Prostate gland (tissue), 2 donors: ENCODE measurements around the gene NAA40. TPM values are rescaled to one million over a fixed set of nuclear protein-coding genes. Genes with fewer than 3 reads are reported as not detected.
A peak's percentile ranks its signal among the peaks of the same experiment; 100 is the strongest.

Source experiments
- DNase-seq: peaks from one replicate; pipeline ENCODE4 v3.0.0-alpha.2; 2019; ENCODE audit warnings: low spot score
- H3K27ac ChIP-seq, 2 donors: fragments of 200-600 bp; sonication (generic); 2 replicates each; pipeline ENCODE4 v1.5.1; 2017 to 2019
- H3K27me3 ChIP-seq: fragments of 200-600 bp; sonication (generic); replicated peaks from 2 replicates; pipeline ENCODE4 v1.5.1; 2019; ENCODE audit not compliant: insufficient read depth
- H3K36me3 ChIP-seq, 2 donors: fragments of 200-600 bp; sonication (generic); 1 replicate in 1 of 2; 2 replicates in 1 of 2; pipeline versions ENCODE4 v1.5.1 to v1.8.1; 2017 to 2019
- H3K4me1 ChIP-seq: fragments of 200-600 bp; sonication (generic); replicated peaks from 2 replicates; pipeline ENCODE4 v1.5.1; 2019
- H3K4me3 ChIP-seq, 2 donors: fragments of 200-600 bp; sonication (generic); 2 replicates each; pipeline ENCODE4 v1.5.1; 2017 to 2019
- H3K9me3 ChIP-seq: fragments of 200-600 bp; sonication (generic); 2 replicates; pipeline ENCODE4 v1.5.1; 2017
- CTCF ChIP-seq, 4 experiments: fragments of 200-600 bp in 2 of 4; fragments of 450-650 bp in 2 of 4; sonication (generic) in 2 of 4; IDR thresholded peaks; 1 replicate in 3 of 4; 2 replicates in 1 of 4; pipeline ENCODE4 v1.5.1; 2016 to 2019; ENCODE audit warnings: antibody characterized with exemption in 4 of 4, mild to moderate bottlenecking in 2 of 4, moderate library complexity in 2 of 4
- POLR2A ChIP-seq: fragments of 450-650 bp; IDR thresholded peaks from one replicate; pipeline ENCODE4 v1.6.1; 2016; ENCODE audit warnings: antibody characterized with exemption, mild to moderate bottlenecking
- POLR2AphosphoS5 ChIP-seq: sonication (generic); formaldehyde crosslinking; IDR thresholded peaks from one replicate; pipeline ENCODE4 v1.6.1; 2017; ENCODE audit warnings: antibody characterized with exemption
- WGBS: methylation state at CpG from one replicate; pipeline ENCODE4 v1.1.5; 2018; 5-methylcytosine and 5-hydroxymethylcytosine counted together
- intact Hi-C: fragments of 100-400 bp; cut with DNase I; formaldehyde crosslinking; loops from one replicate; pipeline ENCODE4 v1.14.2; 2022
- total RNA-seq, 2 donors: library from RNA; depleted of rRNA; stranded (reverse); fragments of >200 nt; gene quantifications; one replicate each; pipeline ENCODE4 v1.1.0, GENCODE V29; 2016

Gene NAA40
- total RNA-seq, 2 donors from 2014 or later, result 23.3 to 24.7 TPM

DNA sequence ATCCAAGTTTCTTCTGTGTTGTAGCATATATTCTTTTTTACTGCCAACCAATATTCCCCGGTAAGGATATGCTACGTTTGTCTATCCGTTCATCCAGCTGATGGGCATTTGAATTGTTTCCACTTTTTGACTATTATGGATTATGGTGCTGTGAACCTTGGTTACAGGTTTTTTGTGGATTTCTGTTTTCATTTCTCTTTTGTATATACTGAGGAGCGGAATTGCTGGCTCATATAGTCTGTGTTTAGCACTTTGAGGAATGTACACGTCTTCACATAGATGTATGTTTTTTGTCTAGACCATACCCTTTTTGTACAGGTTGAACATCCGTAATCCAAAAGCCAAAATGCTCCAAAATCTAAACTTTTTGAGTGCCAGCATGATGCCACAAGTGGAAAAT, 45.4 kb upstream of the NAA40 start:
- H3K27me3 ChIP-seq, result no peaks in the 10 kb centered on the region
- 97% methylated on average over 6 of the region's 6 CpGs for WGBS
- no peak for DNase-seq
- no peak overlapping the region for H3K27ac ChIP-seq
- H3K4me3 ChIP-seq, result no peak overlapping the region
- H3K9me3 ChIP-seq, result no peaks in the 10 kb centered on the region
- H3K4me1 ChIP-seq, result peaks cover 11% of the 10 kb centered on the region
- intact Hi-C loops, result no loop called here
- peaks cover 0 to 17% of the 10 kb centered on the region in 2 donors for H3K36me3 ChIP-seq
- TF ChIP-seq POLR2AphosphoS5 (no peak), POLR2A (no peak), CTCF (IDR thresholded peaks at IDR 0.05) (no peak)

- WGBS, result 78% methylated on average over 4 of the region's 4 CpGs
Observed at GRCh38 chr11:63896071-63896470, 42.7 kb upstream of the NAA40 start.

DNA sequence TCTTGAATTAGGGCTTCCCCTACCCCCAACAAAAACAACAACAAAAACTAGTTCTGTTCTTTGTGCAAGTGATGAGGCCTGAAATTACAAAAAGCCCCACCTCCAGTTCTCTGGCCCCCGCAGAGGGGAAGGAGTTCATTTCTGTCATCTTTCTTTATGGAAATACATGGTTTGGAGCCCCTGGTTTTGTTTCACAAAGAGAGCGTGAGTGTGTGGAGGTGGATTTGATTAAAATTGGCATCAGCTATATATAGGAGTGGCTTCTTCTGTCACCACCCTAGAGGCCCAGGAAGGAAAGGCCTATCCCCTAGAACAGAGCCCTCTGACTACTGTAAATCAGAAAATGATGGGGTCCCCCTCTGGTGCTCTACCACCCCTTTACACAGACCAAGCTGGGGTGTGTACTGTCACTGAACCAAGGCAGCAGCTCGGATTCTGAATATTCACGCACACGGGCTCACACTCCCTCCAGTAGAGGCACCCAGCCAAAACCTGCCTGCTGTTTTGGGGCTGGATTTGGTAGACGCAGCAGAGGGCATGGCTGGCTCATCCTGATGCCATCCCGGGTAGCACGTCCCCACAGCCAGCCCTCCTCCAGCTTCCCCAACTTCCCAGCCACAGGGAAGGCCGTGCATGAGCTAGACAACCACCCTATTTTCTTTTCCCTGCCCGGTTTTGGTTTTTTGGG, 41.2 kb upstream of the NAA40 start:
- WGBS, result 83% methylated on average over 10 of the region's 10 CpGs
- Histone ChIP-seq H3K27ac (no peak overlapping the region), H3K4me3 (no peak overlapping the region), H3K4me1 (no peaks in the 10 kb centered on the region), H3K9me3 (no peaks in the 10 kb centered on the region), H3K36me3 (peaks cover 16 to 52% of the 10 kb centered on the region in 2 donors), H3K27me3 (no peaks in the 10 kb centered on the region)
- TF ChIP-seq POLR2A (no peak), POLR2AphosphoS5 (no peak), CTCF (IDR thresholded peaks at IDR 0.05) (no peak)
- DNase-seq, result no peak
- intact Hi-C loops, result no loop called here

More at GRCh38 chr11:63896071-63896470, 42.7 kb upstream of the NAA40 start:
- intact Hi-C loops, result no loop called here
- TF ChIP-seq POLR2AphosphoS5 (no peak), POLR2A (no peak), CTCF (IDR thresholded peaks at IDR 0.05) (no peak)
- DNase-seq, result no peak
- Histone ChIP-seq H3K36me3 (peaks cover 10 to 42% of the 10 kb centered on the region in 2 donors), H3K9me3 (no peaks in the 10 kb centered on the region), H3K27ac (no peak overlapping the region), H3K27me3 (no peaks in the 10 kb centered on the region), H3K4me1 (no peaks in the 10 kb centered on the region), H3K4me3 (no peak overlapping the region)

DNA sequence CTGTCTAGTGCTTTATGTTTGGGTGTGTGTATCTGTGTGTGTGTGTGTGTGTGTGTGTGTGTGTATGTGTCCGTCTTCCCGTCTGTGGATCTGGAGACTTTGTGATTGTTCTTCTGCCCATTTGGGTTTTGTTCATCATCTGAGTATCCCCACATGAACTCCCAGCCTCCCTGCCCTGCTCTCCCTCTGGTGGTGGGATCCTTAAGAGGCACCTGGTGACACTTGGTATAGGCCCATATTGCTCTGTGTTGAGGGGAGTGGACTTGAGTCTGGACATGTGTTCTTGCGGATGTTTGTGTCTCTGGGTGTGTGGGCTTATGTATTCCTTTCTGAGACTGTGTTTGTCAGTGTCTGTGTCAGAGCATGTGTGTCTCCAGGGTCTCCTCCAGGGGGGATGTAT, 37.1 kb upstream of the NAA40 start:
- TF ChIP-seq POLR2A (no peak), CTCF (IDR thresholded peaks at IDR 0.05) (peak in 1 of 4 experiments; percentile 6)
- Histone ChIP-seq H3K27me3 (no peaks in the 10 kb centered on the region), H3K9me3 (no peaks in the 10 kb centered on the region), H3K4me1 (no peaks in the 10 kb centered on the region), H3K4me3 (no peak overlapping the region), H3K27ac (no peak overlapping the region), H3K36me3 (peaks cover 23 to 64% of the 10 kb centered on the region in 2 donors)
- WGBS, result 66% methylated on average over 3 of the region's 3 CpGs
- intact Hi-C loops, result no loop called here
- no peak for DNase-seq

DNA sequence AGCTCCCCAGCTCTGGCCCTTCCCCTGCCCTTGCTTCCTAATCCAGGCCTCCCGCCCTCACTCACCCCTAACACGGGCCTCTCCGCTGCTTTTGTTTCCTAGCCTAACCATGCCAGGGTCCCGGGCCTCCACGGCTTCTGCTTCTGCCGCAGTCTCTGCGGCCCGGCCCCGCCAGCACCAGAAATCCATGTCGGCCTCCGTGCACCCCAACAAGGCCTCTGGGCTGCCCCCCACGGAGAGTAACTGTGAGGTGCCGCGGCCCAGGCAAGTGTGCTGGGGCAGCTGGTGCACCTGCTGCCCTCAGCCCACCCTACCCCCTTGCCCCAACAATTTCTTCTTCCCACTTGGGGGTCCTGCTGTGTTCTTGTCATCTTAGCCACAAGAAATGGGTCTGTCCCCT, 34.9 kb upstream of the NAA40 start:
- Histone ChIP-seq H3K36me3 (peaks cover 31 to 55% of the 10 kb centered on the region in 2 donors), H3K9me3 (no peaks in the 10 kb centered on the region), H3K27me3 (no peaks in the 10 kb centered on the region), H3K4me1 (no peaks in the 10 kb centered on the region), H3K27ac (no peak overlapping the region), H3K4me3 (no peak overlapping the region)
- 93% methylated on average over 14 of the region's 14 CpGs for WGBS
- DNase-seq, result no peak
- intact Hi-C loops, result no loop called here
- TF ChIP-seq POLR2A (no peak), CTCF (IDR thresholded peaks at IDR 0.05) (no peak), POLR2AphosphoS5 (no peak)
